ENCODE measurements around the gene UBAP2L. TPM values are rescaled to one million over a fixed set of nuclear protein-coding genes. Genes with fewer than 3 reads are reported as not detected.

The UBAP2L gene
- total RNA-seq, 1 experiment from 2014 or later, result 265 TPM

GRCh38 chr1:154258784-154259183 lies 38.0 kb downstream of the UBAP2L start:
- no peak overlapping the region for H2BK5ac ChIP-seq (ENCODE audit: insufficient read length, low read length)
- no peak overlapping the region for H2BK20ac ChIP-seq (ENCODE audit: low read depth, low read length, poor library complexity, severe bottlenecking)
- no peak overlapping the region for H2BK15ac ChIP-seq (ENCODE audit: low read depth, low read length)
- no peak overlapping the region for H3K27ac ChIP-seq (ENCODE audit: insufficient read length, low read depth, low read length)
- no peaks in the 10 kb centered on the region for H3K79me1 ChIP-seq (ENCODE audit: insufficient read depth, low read depth, low read length, poor library complexity, severe bottlenecking)
- no peaks in the 10 kb centered on the region; the same call in 1 of the 2 replicates for H3K4me1 ChIP-seq (ENCODE audit: insufficient read depth, low read length)
- H3K23ac ChIP-seq (ENCODE audit: insufficient read length, low read depth, low read length), result no peak overlapping the region
- H2BK120ac ChIP-seq (ENCODE audit: low read depth, low read length, poor library complexity, severe bottlenecking), result no peak overlapping the region
- no peak overlapping the region for H3K4ac ChIP-seq (ENCODE audit: low read depth, low read length)
- no peak overlapping the region for H4K8ac ChIP-seq (replicated peaks; ENCODE audit: insufficient read length, low read depth, low read length)
- H4K91ac ChIP-seq (ENCODE audit: insufficient read length, low read depth, low read length), result no peak overlapping the region
- no CpG with 5 or more reads among the region's 2 CpGs for WGBS (ENCODE audit: extremely low coverage, insufficient read length, low lambda C conversion rate)
- no peak for DNase-seq
- H3K27ac Mint-ChIP-seq, result no peak overlapping the region
- H4K20me1 ChIP-seq (ENCODE audit: control insufficient read depth, insufficient read depth, insufficient read length), result no peaks in the 10 kb centered on the region
- no peak overlapping the region for H4K5ac ChIP-seq (ENCODE audit: insufficient read length, low read depth, low read length)
- H3K4me1 Mint-ChIP-seq, result no peaks in the 10 kb centered on the region
- no peak overlapping the region for H2AK5ac ChIP-seq (ENCODE audit: insufficient read length, low read length)
- H3K23me2 ChIP-seq (ENCODE audit: insufficient read length, low read depth, low read length, poor library complexity, severe bottlenecking), result no peaks in the 10 kb centered on the region
- no peaks in the 10 kb centered on the region for H3K27me3 ChIP-seq (ENCODE audit: insufficient read depth, low read length)
- no peak overlapping the region for H2BK12ac ChIP-seq (ENCODE audit: insufficient read length, low read depth, low read length)
- TF ChIP-seq CTCF (conservative IDR thresholded peaks at IDR 0.05), result no peak
- no peak overlapping the region for H3K4me2 ChIP-seq (ENCODE audit: insufficient read depth, insufficient read length, low read length)
- no peaks in the 10 kb centered on the region for H3K79me2 ChIP-seq (ENCODE audit: insufficient read depth, low read length)
- no peaks in the 10 kb centered on the region for H3K9me3 Mint-ChIP-seq
- H2AFZ ChIP-seq (ENCODE audit: low read length), result no peak overlapping the region
- no peak overlapping the region for H3K14ac ChIP-seq (ENCODE audit: insufficient read depth, low read length)
- no peak overlapping the region for H3K56ac ChIP-seq (ENCODE audit: insufficient read length, low read depth, low read length)
- H3K36me3 Mint-ChIP-seq (ENCODE audit: insufficient read depth in 1 of 3, low read depth in 3 of 3), result peaks cover 61 to 100% (median 95%) of the 10 kb centered on the region in 3 experiments
- no peak overlapping the region for H3K4me3 Mint-ChIP-seq
- H3K27me3 Mint-ChIP-seq (ENCODE audit: low read depth), result no peaks in the 10 kb centered on the region; the same call in 1 of the 2 replicates
- H3K9me3 ChIP-seq (ENCODE audit: control insufficient read depth, low read depth, low read length), result no peaks in the 10 kb centered on the region
- no peak overlapping the region for H3T11ph ChIP-seq (ENCODE audit: low read length)
- no peak overlapping the region for H3K9ac ChIP-seq (ENCODE audit: extremely low read depth, insufficient read length, low read length)
- H3K18ac ChIP-seq (ENCODE audit: insufficient read length, low read depth, low read length), result no peak overlapping the region

Data from H9 (cell line).